GM12873 (cell line): ENCODE results near the gene ZNF394.

ENCODE experiments used
- TF ChIP-seq, protein P1 (sequence below): IDR thresholded peaks from 2 replicates; pipeline ENCODE4 v1.5.1; 2012; ENCODE audit warnings: low read depth, mild to moderate bottlenecking, moderate library complexity, low read length, control low read depth; ENCODE audit not compliant: insufficient read depth; ENCODE audit errors: missing control alignments

Gene ZNF394

GRCh38 chr7:99499721-99500636, at the start of gene ZNF394:
Gene ZNF394 (minus strand): TSS chr7:99500281. CDS start chr7:99500093, 188 bp downstream.
- TF ChIP-seq, protein P1, sequence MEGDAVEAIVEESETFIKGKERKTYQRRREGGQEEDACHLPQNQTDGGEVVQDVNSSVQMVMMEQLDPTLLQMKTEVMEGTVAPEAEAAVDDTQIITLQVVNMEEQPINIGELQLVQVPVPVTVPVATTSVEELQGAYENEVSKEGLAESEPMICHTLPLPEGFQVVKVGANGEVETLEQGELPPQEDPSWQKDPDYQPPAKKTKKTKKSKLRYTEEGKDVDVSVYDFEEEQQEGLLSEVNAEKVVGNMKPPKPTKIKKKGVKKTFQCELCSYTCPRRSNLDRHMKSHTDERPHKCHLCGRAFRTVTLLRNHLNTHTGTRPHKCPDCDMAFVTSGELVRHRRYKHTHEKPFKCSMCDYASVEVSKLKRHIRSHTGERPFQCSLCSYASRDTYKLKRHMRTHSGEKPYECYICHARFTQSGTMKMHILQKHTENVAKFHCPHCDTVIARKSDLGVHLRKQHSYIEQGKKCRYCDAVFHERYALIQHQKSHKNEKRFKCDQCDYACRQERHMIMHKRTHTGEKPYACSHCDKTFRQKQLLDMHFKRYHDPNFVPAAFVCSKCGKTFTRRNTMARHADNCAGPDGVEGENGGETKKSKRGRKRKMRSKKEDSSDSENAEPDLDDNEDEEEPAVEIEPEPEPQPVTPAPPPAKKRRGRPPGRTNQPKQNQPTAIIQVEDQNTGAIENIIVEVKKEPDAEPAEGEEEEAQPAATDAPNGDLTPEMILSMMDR = peak; percentile 12

DNA sequence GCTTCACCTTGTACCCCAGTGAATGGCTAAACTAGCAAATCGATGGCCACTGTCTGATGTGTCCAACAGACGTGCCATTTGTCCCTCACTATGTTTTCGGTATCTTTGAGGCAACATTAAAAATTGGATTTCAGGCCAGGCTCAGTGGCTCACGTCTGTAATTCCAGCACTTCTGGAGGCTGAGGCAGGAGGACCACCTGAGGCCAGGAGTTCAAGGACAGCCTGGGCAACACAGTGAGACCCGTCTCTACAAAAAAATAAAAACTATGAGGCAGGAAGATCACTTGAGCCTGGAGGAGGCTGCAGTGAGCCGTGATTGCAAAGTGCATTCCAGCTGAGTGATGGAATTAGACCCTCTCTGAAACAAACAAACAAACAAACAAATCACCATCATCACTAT, 43.8 kb upstream of the ZNF394 start:
- TF ChIP-seq, protein P1 = no peak

GRCh38 chr7:99543081-99543671, 43.1 kb upstream of the ZNF394 start:
- TF ChIP-seq, protein P1 = no peak

GRCh38 chr7:99541212-99541611, 41.1 kb upstream of the ZNF394 start:
- TF ChIP-seq, protein P1 = no peak

- TF ChIP-seq, protein P1 = no peak
Measured at GRCh38 chr7:99540542-99540941, 40.5 kb upstream of the ZNF394 start.

DNA sequence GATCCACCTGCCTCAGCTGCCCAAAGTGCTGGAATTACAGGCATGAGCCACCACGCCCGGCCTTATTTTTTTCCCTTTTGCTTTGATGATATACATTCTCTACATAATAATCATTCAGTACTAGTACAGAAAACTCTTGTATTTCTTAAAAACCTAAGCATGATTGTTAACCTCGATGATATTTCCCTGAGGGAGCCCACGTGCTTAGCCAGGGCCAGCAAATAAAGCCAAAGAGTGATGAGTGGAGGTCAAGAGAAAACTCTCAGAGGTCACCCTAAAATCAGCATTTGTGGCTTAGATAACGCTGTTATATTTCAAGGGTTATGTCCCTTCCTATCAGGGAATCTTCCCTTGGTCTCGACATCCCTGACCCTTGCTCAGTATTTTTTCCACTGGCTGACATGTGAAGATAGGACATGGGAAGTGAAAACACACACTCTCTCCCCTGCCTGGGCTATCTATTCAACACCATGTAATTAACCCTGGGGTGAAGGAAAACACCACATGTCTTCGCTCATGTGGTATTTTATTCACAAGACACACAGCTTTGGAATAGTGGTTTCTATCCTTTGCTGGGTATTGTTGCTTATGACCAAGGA, 39.2 kb upstream of the ZNF394 start:
- TF ChIP-seq, protein P1 = no peak

DNA sequence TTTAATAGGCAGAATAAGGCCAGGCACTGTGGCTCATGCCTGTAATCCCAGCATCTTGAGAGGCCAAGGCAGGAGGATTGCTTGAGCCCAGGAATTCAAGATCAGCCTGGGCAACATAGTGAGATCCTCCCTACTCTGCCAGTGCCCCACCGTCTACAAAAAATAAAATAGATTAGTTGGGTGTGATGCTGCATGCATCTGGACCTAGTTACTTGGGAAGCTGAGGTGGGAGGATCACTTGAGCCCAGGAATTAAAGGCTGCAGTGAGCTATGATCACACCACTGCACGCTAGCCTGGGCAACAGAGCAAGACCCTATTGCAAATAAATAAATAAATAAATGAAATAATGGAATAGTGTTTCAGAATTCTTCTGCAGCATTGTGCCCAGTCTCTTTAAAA, 35.6 kb upstream of the ZNF394 start:
- TF ChIP-seq, protein P1 = no peak
